Measurements from ENCODE around the gene PRDM16. TPM values are rescaled to one million over a fixed set of nuclear protein-coding genes. Genes with fewer than 3 reads are reported as not detected.

The PRDM16 gene
- total and polyA plus RNA-seq, 2 donors (not counting 1 experiment from before 2014, with no cell fraction given): 0.03 to 0.12 TPM

DNA sequence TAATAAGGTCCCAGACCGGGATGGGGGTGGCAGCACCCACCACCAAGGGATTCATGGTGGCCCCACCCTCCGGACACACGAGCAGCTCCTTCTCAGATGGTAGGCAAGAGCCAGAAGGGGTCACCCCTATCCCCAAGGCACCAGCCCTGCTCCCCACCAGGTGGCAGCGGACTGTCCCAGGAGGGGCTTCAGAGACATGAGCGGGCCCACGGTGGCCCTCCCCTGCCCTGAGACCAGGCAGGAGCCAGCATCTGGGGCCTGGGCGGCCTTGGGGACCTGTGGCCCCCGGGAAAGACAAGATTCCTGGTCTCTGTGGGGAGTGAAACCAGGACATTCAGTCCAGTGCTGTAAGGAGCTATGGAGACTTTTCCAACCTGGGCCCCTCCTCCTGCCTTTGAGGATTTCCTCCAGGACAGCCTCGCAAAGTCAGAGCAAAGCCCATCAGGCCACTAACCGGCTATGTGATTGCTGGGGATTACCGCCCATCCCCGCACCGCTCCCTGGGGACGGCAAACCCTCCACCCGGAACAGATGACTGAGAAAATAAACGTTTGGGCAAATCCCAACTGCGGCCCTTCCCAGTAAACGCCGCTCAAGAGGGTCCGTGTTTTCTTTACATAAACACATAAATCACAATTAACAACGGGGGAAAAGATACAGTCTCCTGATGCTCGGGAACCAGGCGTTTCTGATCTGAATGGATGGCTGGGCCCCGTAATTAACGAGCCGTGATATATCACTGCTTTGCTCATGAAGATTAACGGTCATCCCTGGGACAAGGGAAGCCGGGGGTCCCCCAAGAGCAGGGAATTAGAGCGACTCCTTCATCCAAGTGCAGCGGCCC lies 334.6 kb downstream of the PRDM16 start:
- no peaks in the 10 kb centered on the region for H3K9me3 Mint-ChIP-seq (ENCODE audit: insufficient read depth)
- no peak overlapping the region for H3K4me3 Mint-ChIP-seq
- 82% methylated on average over 30 of the region's 30 CpGs for WGBS (ENCODE audit: insufficient coverage)

DNA sequence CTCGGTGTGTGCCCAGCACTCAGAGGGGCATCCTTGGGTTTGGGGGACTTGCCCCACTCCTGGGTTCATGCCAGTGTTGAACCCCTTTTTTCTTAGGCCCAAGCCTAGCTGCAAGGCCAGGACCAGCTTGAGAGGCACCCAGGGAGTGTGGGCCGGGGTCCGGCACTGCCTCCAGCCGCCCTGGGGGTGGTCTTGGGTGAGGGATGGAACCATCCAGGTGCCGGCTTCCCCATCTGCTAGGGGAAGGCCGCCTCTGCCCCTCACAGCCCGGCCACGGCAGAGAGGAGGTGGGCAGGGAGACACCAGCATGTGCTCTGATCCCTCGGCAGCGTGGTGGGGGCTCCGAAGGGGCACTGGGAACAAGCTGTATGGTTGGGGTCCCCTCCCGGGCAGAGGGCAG lies 335.3 kb downstream of the PRDM16 start:
- Histone ChIP-seq H3K9ac (ENCODE audit: low read length) (no peak overlapping the region), H2AFZ (ENCODE audit: insufficient read depth, low read depth, low read length, poor library complexity, severe bottlenecking) (no peak overlapping the region), H3K36me3 (replicated peaks in 1 of 2; ENCODE audit: control extremely low read depth in 1 of 2, control insufficient read depth in 1 of 2, extremely low read depth in 1 of 2, insufficient read depth in 2 of 2, low read length in 1 of 2) (no peaks in the 10 kb centered on the region), H3K4me2 (replicated peaks; ENCODE audit: low read depth, low read length, poor library complexity, severe bottlenecking) (no peak overlapping the region), H3K4me3 (ENCODE audit: control extremely low read depth in 1 of 5, extremely low read depth in 1 of 5, insufficient read depth in 1 of 5, low read depth in 2 of 5, low read length in 4 of 5) (no peak overlapping the region), H3K27me3 (replicated peaks in 1 of 4; ENCODE audit: control extremely low read depth in 1 of 4, control insufficient read depth in 3 of 4, insufficient read depth in 4 of 4, low read length in 3 of 4) (no peaks in the 10 kb centered on the region), H3K4me1 (ENCODE audit: control insufficient read depth in 2 of 2, insufficient read depth in 2 of 2, low read length in 2 of 2) (no peaks in the 10 kb centered on the region), H3K79me2 (ENCODE audit: control insufficient read depth, insufficient read depth, low read length) (no peaks in the 10 kb centered on the region), H3K27ac (ENCODE audit: low read length in 2 of 2) (no peak overlapping the region), H4K20me1 (ENCODE audit: control insufficient read depth, insufficient read depth, low read length, poor library complexity, severe bottlenecking) (no peaks in the 10 kb centered on the region), H3K9me3 (ENCODE audit: control extremely low read depth in 1 of 3, control insufficient read depth in 2 of 3, insufficient read depth in 1 of 3, low read length in 2 of 3) (peaks cover 0 to 10% (median 0%) of the 10 kb centered on the region in 3 donors)
- Mint-ChIP-seq H3K4me1 (no peaks in the 10 kb centered on the region), H3K9me3 (ENCODE audit: insufficient read depth) (no peaks in the 10 kb centered on the region), H3K4me3 (no peak overlapping the region), H3K27ac (no peak overlapping the region), H3K27me3 (no peaks in the 10 kb centered on the region)
- intact Hi-C loops (cut with micrococcal nuclease): no loop called here
- ChIA-PET CTCF (no interaction called here), POLR2A (no interaction called here)
- 89% methylated on average over 12 of the region's 12 CpGs for WGBS (ENCODE audit: insufficient coverage)
- no peak for DNase-seq
- no peak for TF ChIP-seq EZH2 (IDR thresholded peaks at IDR 0.05; ENCODE audit: borderline replicate concordance, insufficient read depth, low read depth, low read length, poor library complexity, severe bottlenecking)
- TF ChIP-seq, protein P1, sequence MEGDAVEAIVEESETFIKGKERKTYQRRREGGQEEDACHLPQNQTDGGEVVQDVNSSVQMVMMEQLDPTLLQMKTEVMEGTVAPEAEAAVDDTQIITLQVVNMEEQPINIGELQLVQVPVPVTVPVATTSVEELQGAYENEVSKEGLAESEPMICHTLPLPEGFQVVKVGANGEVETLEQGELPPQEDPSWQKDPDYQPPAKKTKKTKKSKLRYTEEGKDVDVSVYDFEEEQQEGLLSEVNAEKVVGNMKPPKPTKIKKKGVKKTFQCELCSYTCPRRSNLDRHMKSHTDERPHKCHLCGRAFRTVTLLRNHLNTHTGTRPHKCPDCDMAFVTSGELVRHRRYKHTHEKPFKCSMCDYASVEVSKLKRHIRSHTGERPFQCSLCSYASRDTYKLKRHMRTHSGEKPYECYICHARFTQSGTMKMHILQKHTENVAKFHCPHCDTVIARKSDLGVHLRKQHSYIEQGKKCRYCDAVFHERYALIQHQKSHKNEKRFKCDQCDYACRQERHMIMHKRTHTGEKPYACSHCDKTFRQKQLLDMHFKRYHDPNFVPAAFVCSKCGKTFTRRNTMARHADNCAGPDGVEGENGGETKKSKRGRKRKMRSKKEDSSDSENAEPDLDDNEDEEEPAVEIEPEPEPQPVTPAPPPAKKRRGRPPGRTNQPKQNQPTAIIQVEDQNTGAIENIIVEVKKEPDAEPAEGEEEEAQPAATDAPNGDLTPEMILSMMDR (IDR thresholded peaks at IDR 0.05): no peak
- no peak for ATAC-seq (ENCODE audit: low read depth)

More for the DNA sequence above, 334.6 kb downstream of the PRDM16 start:
- H4K20me1 ChIP-seq (ENCODE audit: control insufficient read depth, insufficient read depth, low read length, poor library complexity, severe bottlenecking): no peaks in the 10 kb centered on the region
- intact Hi-C loops (cut with micrococcal nuclease): no loop called here
- ChIA-PET POLR2A (no interaction called here), CTCF (no interaction called here)
- DNase-seq: no peak
- H3K27ac ChIP-seq (ENCODE audit: low read length in 2 of 2): no peak overlapping the region
- H2AFZ ChIP-seq (ENCODE audit: insufficient read depth, low read depth, low read length, poor library complexity, severe bottlenecking): no peak overlapping the region
- H3K79me2 ChIP-seq (ENCODE audit: control insufficient read depth, insufficient read depth, low read length): no peaks in the 10 kb centered on the region
- H3K9ac ChIP-seq (ENCODE audit: low read length): no peak overlapping the region
- H3K27me3 ChIP-seq (replicated peaks in 1 of 4; ENCODE audit: control extremely low read depth in 1 of 4, control insufficient read depth in 3 of 4, insufficient read depth in 4 of 4, low read length in 3 of 4): no peaks in the 10 kb centered on the region
- TF ChIP-seq, protein P1 (IDR thresholded peaks at IDR 0.05): no peak
- TF ChIP-seq EZH2 (IDR thresholded peaks at IDR 0.05; ENCODE audit: borderline replicate concordance, insufficient read depth, low read depth, low read length, poor library complexity, severe bottlenecking): no peak
- H3K36me3 ChIP-seq (replicated peaks in 1 of 2; ENCODE audit: control extremely low read depth in 1 of 2, control insufficient read depth in 1 of 2, extremely low read depth in 1 of 2, insufficient read depth in 2 of 2, low read length in 1 of 2): no peaks in the 10 kb centered on the region
- H3K4me1 Mint-ChIP-seq: no peaks in the 10 kb centered on the region
- no peak for ATAC-seq (ENCODE audit: low read depth)
- no peak overlapping the region for H3K4me2 ChIP-seq (replicated peaks; ENCODE audit: low read depth, low read length, poor library complexity, severe bottlenecking)
- H3K27ac Mint-ChIP-seq: no peak overlapping the region
- H3K4me3 ChIP-seq (ENCODE audit: control extremely low read depth in 1 of 5, extremely low read depth in 1 of 5, insufficient read depth in 1 of 5, low read depth in 2 of 5, low read length in 4 of 5): no peak overlapping the region
- H3K9me3 ChIP-seq (ENCODE audit: control extremely low read depth in 1 of 3, control insufficient read depth in 2 of 3, insufficient read depth in 1 of 3, low read length in 2 of 3): peaks cover 0 to 3% (median 0%) of the 10 kb centered on the region in 3 donors
- no peaks in the 10 kb centered on the region for H3K4me1 ChIP-seq (ENCODE audit: control insufficient read depth in 2 of 2, insufficient read depth in 2 of 2, low read length in 2 of 2)
- H3K27me3 Mint-ChIP-seq: no peaks in the 10 kb centered on the region
